HG03571 (cell line): ENCODE measurements around the gene RPTOR.

ENCODE experiments used
- ATAC-seq: cut with Tn5 transposase; IDR thresholded peaks from one replicate; pipeline ENCODE4 v1.9.1; 2021; ENCODE audit not compliant: unreplicated experiment

The RPTOR gene

DNA sequence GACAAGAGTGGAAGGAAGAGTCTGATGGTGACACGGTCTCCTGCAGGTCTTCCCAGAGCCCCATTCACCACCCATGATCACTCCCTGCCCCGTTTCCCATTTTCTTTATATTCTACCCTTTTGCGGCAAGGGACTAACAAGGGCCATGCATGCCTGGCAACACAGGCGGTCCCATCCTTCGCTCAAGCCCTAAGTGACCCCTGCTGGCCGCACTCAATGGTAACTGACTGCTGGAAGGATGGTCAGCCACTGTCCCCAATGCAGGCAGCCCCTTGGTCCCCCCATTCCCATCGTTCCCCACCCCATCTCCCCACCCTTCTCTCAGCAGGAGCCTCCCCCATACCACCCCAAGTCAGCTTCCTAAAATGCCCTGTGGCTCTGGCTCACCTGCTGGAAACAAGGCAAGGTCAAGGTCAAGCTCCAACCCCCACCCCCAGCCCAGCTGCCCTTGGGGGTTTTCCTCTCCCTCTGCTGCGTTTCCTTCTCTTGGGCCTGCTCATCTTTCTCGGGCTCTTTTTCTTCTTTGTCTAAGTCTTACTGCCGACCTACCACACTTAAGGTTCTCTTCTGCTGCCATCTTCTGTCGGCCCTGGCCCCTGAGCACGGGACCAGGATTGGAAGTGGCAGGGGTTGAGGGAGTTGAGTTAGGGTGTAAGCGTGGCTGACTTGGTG lies 116.0 kb downstream of the RPTOR start:
- ATAC-seq = no peak

DNA sequence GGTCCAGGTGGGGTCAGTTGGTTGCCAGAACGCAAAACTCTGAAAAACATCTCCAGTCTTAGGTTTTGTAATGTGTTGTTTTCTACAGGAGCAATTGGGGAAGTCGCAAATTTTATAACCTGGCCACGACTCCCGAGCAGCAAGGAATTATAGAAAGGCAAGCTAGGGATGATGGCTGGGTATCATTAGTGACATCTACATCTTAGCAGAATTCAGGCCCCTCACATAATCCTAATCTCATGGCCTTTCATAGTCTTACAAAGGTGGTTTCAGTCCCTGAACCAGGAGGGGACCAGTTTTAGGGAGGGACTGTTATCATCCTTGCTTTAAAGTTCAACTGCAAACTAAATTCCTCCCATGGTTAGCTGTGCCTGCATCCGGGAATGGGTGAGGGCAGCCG lies 117.9 kb downstream of the RPTOR start:
- no peak for ATAC-seq

DNA sequence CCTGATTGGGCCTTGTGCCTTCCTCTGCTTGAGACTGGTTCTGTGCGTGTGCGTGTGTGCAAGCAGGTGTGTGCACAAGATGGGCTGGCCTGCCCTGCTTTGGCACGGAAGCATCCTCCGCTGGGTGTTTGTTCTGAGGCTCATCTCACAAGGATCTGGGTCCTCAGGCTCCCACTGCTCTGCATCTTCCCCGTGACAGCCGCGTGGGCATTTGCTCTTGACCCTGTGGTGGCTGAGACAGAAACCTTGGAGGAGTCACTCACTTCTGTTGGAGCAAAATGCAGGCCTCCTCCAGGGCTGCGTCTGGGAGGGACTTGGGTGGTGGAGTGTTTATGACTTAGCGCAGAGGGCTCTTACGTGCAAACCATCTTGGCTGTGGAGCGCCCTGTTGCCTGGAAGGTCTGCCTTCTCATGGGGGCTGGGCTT lies 119.2 kb downstream of the RPTOR start:
- ATAC-seq = no peak

GRCh38 chr17:80664217-80664790 lies 119.7 kb downstream of the RPTOR start:
- ATAC-seq = no peak

GRCh38 chr17:80665792-80666191 lies 121.2 kb downstream of the RPTOR start:
- no peak for ATAC-seq

GRCh38 chr17:80666867-80667266 lies 122.2 kb downstream of the RPTOR start:
- no peak for ATAC-seq

GRCh38 chr17:80667462-80668277 lies 123.0 kb downstream of the RPTOR start:
- no peak for ATAC-seq

DNA sequence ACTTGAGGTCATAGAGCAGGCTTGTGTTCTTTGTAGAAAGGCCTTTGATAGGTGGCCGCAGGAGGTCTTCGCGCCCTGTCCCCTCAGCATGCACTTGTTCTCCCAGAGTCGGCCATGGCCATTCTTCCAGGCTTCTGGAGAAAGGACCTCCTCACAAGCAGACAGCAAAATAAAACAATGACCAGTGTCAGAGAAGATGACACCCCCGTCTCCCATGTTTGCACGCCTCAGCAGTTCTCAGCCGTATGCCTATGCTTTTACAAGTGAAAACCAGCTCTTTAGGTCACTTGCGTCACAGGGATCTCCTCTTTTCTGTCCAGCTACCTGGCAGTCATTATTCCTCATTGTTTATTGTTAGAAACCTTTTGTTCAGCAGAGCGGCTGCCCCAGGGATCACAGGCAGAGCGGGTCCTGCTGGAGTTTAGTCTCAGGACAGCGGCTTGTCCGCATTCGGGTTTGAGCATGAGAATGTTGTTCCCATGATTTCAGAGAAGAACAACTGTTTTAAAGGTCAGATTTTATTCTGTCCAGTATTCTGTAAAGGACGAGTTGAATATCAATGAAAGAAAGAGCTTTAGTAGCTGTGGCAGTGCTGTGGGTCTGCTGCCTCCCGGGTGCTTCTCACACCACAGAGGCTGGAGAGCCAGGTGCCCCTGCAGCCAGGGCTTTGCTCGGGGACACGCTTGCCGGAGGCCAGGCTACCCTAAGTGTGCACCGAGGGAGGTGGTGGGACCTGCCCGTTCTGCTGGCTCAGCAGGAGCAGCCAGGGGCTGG lies 123.9 kb downstream of the RPTOR start:
- no peak for ATAC-seq

GRCh38 chr17:80671039-80671824 lies 126.6 kb downstream of the RPTOR start:
- no peak for ATAC-seq

DNA sequence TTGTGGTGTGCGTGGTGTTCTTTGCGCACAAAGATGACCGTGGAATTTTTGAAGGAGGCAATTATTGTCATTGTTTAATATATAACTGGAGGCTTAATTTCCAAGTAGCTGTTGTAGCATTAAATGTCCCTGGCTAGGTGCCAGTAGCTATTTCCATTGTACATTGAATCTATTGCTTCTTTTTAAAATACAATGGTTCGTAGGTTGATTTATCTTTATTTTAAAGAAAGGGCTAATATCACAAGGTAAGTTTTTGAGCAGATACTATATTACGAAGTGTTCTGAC lies 127.1 kb downstream of the RPTOR start:
- ATAC-seq = no peak

- no peak for ATAC-seq
Observed at GRCh38 chr17:80673152-80673920, 128.7 kb downstream of the RPTOR start.

GRCh38 chr17:80675438-80676095 lies 130.9 kb downstream of the RPTOR start:
- no peak for ATAC-seq

- ATAC-seq = no peak
Observed at GRCh38 chr17:80676096-80676466, 131.4 kb downstream of the RPTOR start.

- ATAC-seq = no peak
Observed at GRCh38 chr17:80676564-80676963, 131.9 kb downstream of the RPTOR start.

- ATAC-seq = no peak
Observed at GRCh38 chr17:80677214-80677756, 132.6 kb downstream of the RPTOR start.

DNA sequence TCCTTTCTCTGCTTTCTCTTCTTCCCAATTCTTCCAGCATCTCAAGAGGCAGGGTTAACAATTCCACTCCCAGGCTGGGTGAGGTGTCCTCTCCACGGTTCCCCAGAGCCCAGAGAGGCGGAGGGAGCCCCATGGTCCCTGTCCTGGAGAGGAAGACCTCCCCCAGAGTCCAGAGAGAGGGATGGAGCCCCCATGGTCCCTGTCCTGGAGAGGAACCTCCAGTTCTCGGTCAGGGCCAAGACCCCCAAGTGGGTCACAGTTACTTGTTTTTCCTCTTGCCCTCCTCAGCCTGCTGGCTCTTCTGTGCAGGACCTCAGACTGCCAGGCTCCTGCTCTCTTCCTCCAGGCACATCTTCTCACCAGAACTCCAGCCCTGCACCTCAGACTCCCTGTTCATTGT lies 135.2 kb downstream of the RPTOR start:
- no peak for ATAC-seq

GRCh38 chr17:80681215-80681614 lies 136.6 kb downstream of the RPTOR start:
- no peak for ATAC-seq

- ATAC-seq = no peak
Observed at GRCh38 chr17:80682372-80682771, 137.7 kb downstream of the RPTOR start.

DNA sequence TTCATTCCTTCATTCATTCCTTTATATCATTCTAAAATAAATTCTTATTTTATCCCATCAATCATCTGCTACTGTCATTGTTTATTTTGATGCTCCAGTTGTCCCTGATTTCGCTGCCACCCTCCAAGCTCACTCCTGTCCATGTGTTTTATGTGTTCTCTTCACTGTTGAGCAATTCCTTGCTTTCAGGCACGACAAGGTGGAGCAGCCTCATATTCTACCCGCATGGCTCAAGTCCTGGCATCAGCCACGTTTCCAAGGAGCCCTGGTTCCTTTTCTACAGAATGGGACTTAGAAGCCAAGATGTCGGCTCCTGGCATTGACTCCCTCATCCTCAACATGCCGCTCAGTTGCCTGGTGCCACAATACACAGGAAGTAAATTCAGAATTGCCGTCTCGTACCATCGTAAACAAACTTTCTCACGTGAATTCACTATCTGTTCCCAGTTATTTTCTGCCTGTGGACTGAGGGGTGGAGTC lies 139.0 kb downstream of the RPTOR start:
- ATAC-seq = no peak
